ENCODE results near the gene AFF3. TPM values are rescaled to one million over a fixed set of nuclear protein-coding genes. Genes with fewer than 3 reads are reported as not detected.
"Not testable (repeated sequence)": the region's sequence is repeated elsewhere in the genome, so short reads cannot be mapped to it uniquely, and the experiment has no call there.

AFF3 gene
- total RNA-seq, 3 donors from 2014 or later: 4.2 to 56.6 (median 5.2) TPM

- intact Hi-C loops (cut with DNase I, micrococcal nuclease): not testable (repeated sequence)
These were observed 58.8 kb downstream of the AFF3 start for GRCh38 chr2:100083421-100084216.

GRCh38 chr2:100082302-100082978 lies 60.0 kb downstream of the AFF3 start:
- H3K36me3 ChIP-seq (ENCODE audit: low read depth); H3K4me3 ChIP-seq; ATAC-seq; H3K4me1 ChIP-seq (ENCODE audit: low read depth); intact Hi-C loops (cut with DNase I, micrococcal nuclease); H3K9me3 ChIP-seq; DNase-seq: not testable (repeated sequence)

More at GRCh38 chr2:100083421-100084216, 58.8 kb downstream of the AFF3 start:
- not testable (repeated sequence) for ATAC-seq; H3K36me3 ChIP-seq (ENCODE audit: low read depth); DNase-seq; H3K4me3 ChIP-seq; H3K4me1 ChIP-seq (ENCODE audit: low read depth); H3K9me3 ChIP-seq

- TF ChIP-seq CTCF (IDR thresholded peaks at IDR 0.05): no peak
- Histone ChIP-seq H3K36me3 (ENCODE audit: low read depth) (no peaks in the 10 kb centered on the region), H3K4me3 (no peak overlapping the region), H3K4me1 (ENCODE audit: low read depth) (no peaks in the 10 kb centered on the region), H3K9me3 (no peaks in the 10 kb centered on the region)
- intact Hi-C loops (cut with DNase I, micrococcal nuclease): no loop called here
- ATAC-seq (no peak), DNase-seq (no peak)
These were observed 64.5 kb downstream of the AFF3 start for GRCh38 chr2:100077935-100078334.

GRCh38 chr2:100077456-100077855 lies 64.9 kb downstream of the AFF3 start:
- no peaks in the 10 kb centered on the region for H3K36me3 ChIP-seq (ENCODE audit: low read depth)
- H3K4me1 ChIP-seq (ENCODE audit: low read depth): no peaks in the 10 kb centered on the region
- no peak overlapping the region for H3K4me3 ChIP-seq
- H3K9me3 ChIP-seq: no peaks in the 10 kb centered on the region
- intact Hi-C loops (cut with DNase I, micrococcal nuclease): no loop called here
- TF ChIP-seq CTCF (IDR thresholded peaks at IDR 0.05): no peak
- no peak for ATAC-seq
- DNase-seq: no peak

- H3K9me3 ChIP-seq: no peaks in the 10 kb centered on the region
- no peaks in the 10 kb centered on the region for H3K36me3 ChIP-seq (ENCODE audit: low read depth)
- no peak overlapping the region for H3K4me3 ChIP-seq
- no peak for TF ChIP-seq CTCF (IDR thresholded peaks at IDR 0.05)
- H3K4me1 ChIP-seq (ENCODE audit: low read depth): no peaks in the 10 kb centered on the region
- ATAC-seq (no peak), DNase-seq (no peak)
- intact Hi-C loops (cut with DNase I, micrococcal nuclease): no loop called here
These were observed 66.9 kb downstream of the AFF3 start for GRCh38 chr2:100075532-100075931.

GRCh38 chr2:100073110-100073509 lies 69.3 kb downstream of the AFF3 start:
- no peaks in the 10 kb centered on the region for H3K9me3 ChIP-seq
- TF ChIP-seq CTCF (IDR thresholded peaks at IDR 0.05): no peak
- no peak for DNase-seq
- no peaks in the 10 kb centered on the region for H3K4me1 ChIP-seq (ENCODE audit: low read depth)
- H3K36me3 ChIP-seq (ENCODE audit: low read depth): no peaks in the 10 kb centered on the region
- H3K4me3 ChIP-seq: no peak overlapping the region
- no peak for ATAC-seq
- intact Hi-C loops (cut with DNase I, micrococcal nuclease): no loop called here
